ENCODE data around the gene TOR1AIP2. TPM values are rescaled to one million over a fixed set of nuclear protein-coding genes. Genes with fewer than 3 reads are reported as not detected.
A peak's percentile ranks its signal among the peaks of the same experiment; 100 is the strongest.

TOR1AIP2 gene
- total and polyA plus RNA-seq, 4 experiments from 2014 or later = 7.2 to 52.8 (median 32.0) TPM

DNA sequence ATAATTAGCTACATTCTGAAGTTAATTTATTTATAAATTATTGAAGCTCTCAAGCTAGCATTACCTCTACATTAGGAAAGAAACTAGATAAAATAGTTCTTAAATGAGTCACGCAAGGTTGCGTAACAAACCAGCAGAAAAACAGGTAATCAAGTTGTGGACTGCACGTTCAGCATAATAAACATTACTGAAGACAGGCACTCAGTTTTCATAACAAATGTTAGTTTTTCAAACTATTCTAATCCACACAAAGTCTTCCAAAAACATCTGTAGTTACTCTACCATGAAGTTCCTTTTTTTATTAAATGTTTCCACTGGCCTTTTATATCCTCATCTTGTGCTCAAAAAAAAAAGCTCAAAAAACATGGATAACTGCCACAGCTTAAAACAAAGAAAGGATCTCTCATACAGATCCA lies 1.3 kb downstream of the TOR1AIP2 start:
- CTCF ChIA-PET (ENCODE audit: partially characterized antibody) = interaction anchor here (1.0 to 3.2 kb wide), 3 partner anchors 10 to 302 kb away, joined by 3 to 21 read pairs (median 9); no protein-coding TSS in a partner anchor

DNA sequence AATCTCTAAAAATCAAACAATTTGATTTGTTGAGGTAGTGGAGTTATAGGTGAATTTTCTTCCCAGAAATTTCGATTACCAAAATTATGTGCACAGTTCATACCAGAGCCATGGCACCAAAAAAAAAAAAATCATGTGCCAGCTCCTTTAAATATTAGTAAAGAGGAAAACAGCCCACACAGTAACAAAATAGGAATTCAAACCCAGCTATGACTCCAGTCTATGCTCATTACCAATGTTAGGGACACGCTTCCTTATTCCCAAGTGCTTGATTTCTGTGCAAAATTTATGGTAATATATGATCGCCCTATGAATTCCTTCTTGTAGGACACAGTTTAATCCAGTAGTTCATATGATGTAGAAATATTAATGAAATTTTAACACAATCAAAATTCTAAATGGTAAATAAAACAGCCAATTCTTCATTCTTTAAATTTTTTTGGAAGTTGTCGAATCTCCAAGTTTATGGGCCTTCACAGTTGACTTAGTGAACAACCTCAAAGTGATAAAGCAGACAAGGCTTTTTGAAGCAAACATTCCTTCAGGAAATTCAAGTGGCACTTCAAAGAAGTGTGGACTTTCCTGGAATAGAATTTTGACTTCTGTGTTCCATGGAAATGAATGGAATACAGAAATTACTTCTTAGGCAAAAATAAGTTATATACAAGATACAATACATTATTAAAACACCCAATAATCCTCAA lies 1.9 kb downstream of the TOR1AIP2 start:
- Histone ChIP-seq H3K4me3 (ENCODE audit: low read length in 2 of 2) (no peak overlapping the region), H3K27me3 (ENCODE audit: insufficient read depth, low read length) (no peaks in the 10 kb centered on the region), H3K9me3 (ENCODE audit: control insufficient read depth in 1 of 2, low read length in 2 of 2) (no peaks in the 10 kb centered on the region), H3K4me1 (ENCODE audit: insufficient read depth, low read length) (peaks cover 47% of the 10 kb centered on the region), H3K27ac (ENCODE audit: low read depth, low read length) (no peak overlapping the region), H3K36me3 (ENCODE audit: insufficient read depth, low read length) (peaks cover 4% of the 10 kb centered on the region)
- no peak overlapping the region for H3K27ac Mint-ChIP-seq
- intact Hi-C loops (cut with micrococcal nuclease) = loop anchor here (5.0 kb wide), 1 partner anchor 43 kb away; no protein-coding TSS in a partner anchor
- H3K4me1 Mint-ChIP-seq = peaks cover 22 to 64% (median 42%) of the 10 kb centered on the region in 4 donors
- no peak for DNase-seq
- H3K9me3 Mint-ChIP-seq = no peaks in the 10 kb centered on the region
- ChIA-PET POLR2A (ENCODE audit: partially characterized antibody) (interaction anchor here (0.6 to 1.0 kb wide), 2 partner anchors 12 to 775 kb away, joined by 3 read pairs; no protein-coding TSS in a partner anchor), CTCF (ENCODE audit: partially characterized antibody) (interaction anchor here (1.0 to 3.2 kb wide), 3 partner anchors 9 to 303 kb away, joined by 3 to 21 read pairs (median 9); no protein-coding TSS in a partner anchor)
- H3K27me3 Mint-ChIP-seq = no peaks in the 10 kb centered on the region
- peaks cover 3 to 32% of the 10 kb centered on the region in 2 donors for H3K36me3 Mint-ChIP-seq
- peak overlapping the region in 2 of 8 donors; percentile 25 to 48 for H3K4me3 Mint-ChIP-seq

More for the DNA sequence above, 1.3 kb downstream of the TOR1AIP2 start:
- no peaks in the 10 kb centered on the region for H3K27me3 ChIP-seq (ENCODE audit: insufficient read depth, low read length)
- H3K4me1 Mint-ChIP-seq = peaks cover 22 to 66% (median 42%) of the 10 kb centered on the region in 4 donors
- peaks cover 3 to 32% of the 10 kb centered on the region in 2 donors for H3K36me3 Mint-ChIP-seq
- peaks cover 47% of the 10 kb centered on the region for H3K4me1 ChIP-seq (ENCODE audit: insufficient read depth, low read length)
- no peaks in the 10 kb centered on the region for H3K27me3 Mint-ChIP-seq
- DNase-seq = no peak
- peaks cover 4% of the 10 kb centered on the region for H3K36me3 ChIP-seq (ENCODE audit: insufficient read depth, low read length)
- H3K4me3 ChIP-seq (ENCODE audit: low read length in 2 of 2) = peak overlapping the region in 1 of 2 donors; percentile 5
- H3K9me3 Mint-ChIP-seq = no peaks in the 10 kb centered on the region
- intact Hi-C loops (cut with micrococcal nuclease) = loop anchor here (5.0 kb wide), 1 partner anchor 44 kb away; no protein-coding TSS in a partner anchor
- peak overlapping the region; percentile 57 to 96 (median 85) for H3K4me3 Mint-ChIP-seq
- peak overlapping the region in 6 of 7 donors; percentile 8 to 97 (median 62) for H3K27ac Mint-ChIP-seq
- H3K9me3 ChIP-seq (ENCODE audit: control insufficient read depth in 1 of 2, low read length in 2 of 2) = no peaks in the 10 kb centered on the region
- no peak overlapping the region for H3K27ac ChIP-seq (ENCODE audit: low read depth, low read length)
- POLR2A ChIA-PET (ENCODE audit: partially characterized antibody) = interaction anchor here (0.6 to 1.8 kb wide), 3 partner anchors 9 to 283 kb away, joined by 3 to 6 read pairs (median 3); no protein-coding TSS in a partner anchor

DNA sequence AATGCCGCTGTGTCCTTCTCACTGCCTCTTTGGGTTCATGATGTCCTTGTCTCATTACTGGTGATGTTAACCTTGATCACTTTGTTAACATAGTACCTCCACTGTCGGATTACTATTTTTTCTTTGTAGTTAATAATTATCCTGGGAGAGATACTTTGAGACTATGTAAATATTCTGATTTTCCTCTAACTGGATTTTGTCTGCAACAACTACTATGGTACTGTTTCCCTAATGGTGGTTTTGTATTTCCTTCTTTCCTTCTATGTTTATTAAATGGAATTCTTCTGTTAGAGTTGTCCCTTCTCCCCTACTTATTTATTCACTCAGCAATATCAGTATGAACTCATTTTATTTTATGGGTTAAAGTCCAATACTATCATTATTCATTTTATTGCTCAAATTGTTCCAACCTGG lies 4.2 kb downstream of the TOR1AIP2 start:
- Mint-ChIP-seq H3K36me3 (peaks cover 3 to 38% of the 10 kb centered on the region in 2 donors), H3K27me3 (no peaks in the 10 kb centered on the region), H3K9me3 (no peaks in the 10 kb centered on the region), H3K4me1 (peaks cover 21 to 56% (median 36%) of the 10 kb centered on the region in 4 donors), H3K4me3 (no peak overlapping the region), H3K27ac (no peak overlapping the region)
- CTCF ChIA-PET (ENCODE audit: partially characterized antibody) = interaction anchor here (2.7 kb wide), 1 partner anchor 59 kb away, joined by 9 read pairs; no protein-coding TSS in a partner anchor
- POLR2A ChIA-PET (ENCODE audit: partially characterized antibody) = no interaction called here
- no peak overlapping the region for H3K27ac ChIP-seq (ENCODE audit: low read depth, low read length)
- DNase-seq = no peak
- H3K4me1 ChIP-seq (ENCODE audit: insufficient read depth, low read length) = peaks cover 47% of the 10 kb centered on the region
- H3K9me3 ChIP-seq (ENCODE audit: control insufficient read depth in 1 of 2, low read length in 2 of 2) = no peaks in the 10 kb centered on the region
- H3K27me3 ChIP-seq (ENCODE audit: insufficient read depth, low read length) = no peaks in the 10 kb centered on the region
- H3K4me3 ChIP-seq (ENCODE audit: low read length in 2 of 2) = no peak overlapping the region
- peaks cover 4% of the 10 kb centered on the region for H3K36me3 ChIP-seq (ENCODE audit: insufficient read depth, low read length)
- intact Hi-C loops (cut with micrococcal nuclease) = no loop called here

DNA sequence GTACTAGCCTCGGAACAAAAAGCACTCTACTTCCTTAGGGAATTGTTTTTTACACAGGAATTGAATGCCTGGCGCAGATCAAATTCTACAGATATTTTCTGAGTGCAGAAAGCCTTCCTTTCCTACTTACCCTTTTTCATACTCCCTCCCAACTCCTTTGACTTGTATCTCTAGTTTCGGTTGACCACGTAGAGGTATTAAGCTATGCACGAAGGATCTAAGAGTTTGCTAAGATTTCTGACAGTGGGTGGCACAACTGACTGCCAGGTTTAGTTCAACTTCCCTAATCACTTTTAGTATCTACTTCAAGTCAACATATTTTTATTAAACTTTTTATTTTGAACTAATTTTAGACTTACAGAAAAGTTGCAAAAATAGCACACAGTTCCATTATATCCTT lies 5.0 kb downstream of the TOR1AIP2 start:
- POLR2A ChIA-PET (ENCODE audit: partially characterized antibody) = no interaction called here
- peaks cover 4% of the 10 kb centered on the region for H3K36me3 ChIP-seq (ENCODE audit: insufficient read depth, low read length)
- H3K27me3 Mint-ChIP-seq = no peaks in the 10 kb centered on the region
- H3K27ac ChIP-seq (ENCODE audit: low read depth, low read length) = no peak overlapping the region
- peaks cover 3 to 43% of the 10 kb centered on the region in 2 donors for H3K36me3 Mint-ChIP-seq
- peaks cover 44% of the 10 kb centered on the region for H3K4me1 ChIP-seq (ENCODE audit: insufficient read depth, low read length)
- H3K27ac Mint-ChIP-seq = peak overlapping the region in 2 of 7 donors; percentile 43 to 48
- peaks cover 23 to 53% (median 36%) of the 10 kb centered on the region in 4 donors for H3K4me1 Mint-ChIP-seq
- DNase-seq = no peak
- CTCF ChIA-PET (ENCODE audit: partially characterized antibody) = interaction anchor here (1.2 to 2.4 kb wide), 2 partner anchors 58 to 306 kb away, joined by 3 to 8 read pairs; no protein-coding TSS in a partner anchor
- H3K9me3 Mint-ChIP-seq = no peaks in the 10 kb centered on the region
- H3K4me3 ChIP-seq (ENCODE audit: low read length in 2 of 2) = no peak overlapping the region
- no peak overlapping the region for H3K4me3 Mint-ChIP-seq
- H3K27me3 ChIP-seq (ENCODE audit: insufficient read depth, low read length) = no peaks in the 10 kb centered on the region
- H3K9me3 ChIP-seq (ENCODE audit: control insufficient read depth in 1 of 2, low read length in 2 of 2) = no peaks in the 10 kb centered on the region
- intact Hi-C loops (cut with micrococcal nuclease) = no loop called here

DNA sequence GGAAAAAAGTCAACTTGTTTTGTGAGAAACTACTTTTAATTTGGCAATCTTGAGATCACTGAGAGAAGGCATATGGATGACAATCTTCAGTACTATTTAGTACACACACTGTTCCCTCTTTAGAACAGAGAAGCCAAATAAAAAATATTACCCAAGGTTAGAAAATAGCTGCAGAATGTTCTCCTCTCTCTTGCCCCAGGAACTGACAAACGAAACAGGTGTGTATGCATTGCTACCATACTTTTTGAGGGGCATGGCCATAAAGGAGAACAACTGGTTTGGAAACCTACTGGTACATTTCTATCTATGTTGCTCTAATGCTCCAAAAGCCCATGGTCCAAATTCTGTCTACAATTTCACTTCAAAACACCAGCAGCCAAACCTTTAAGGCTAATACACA lies 5.7 kb downstream of the TOR1AIP2 start:
- no peaks in the 10 kb centered on the region for H3K9me3 Mint-ChIP-seq

DNA sequence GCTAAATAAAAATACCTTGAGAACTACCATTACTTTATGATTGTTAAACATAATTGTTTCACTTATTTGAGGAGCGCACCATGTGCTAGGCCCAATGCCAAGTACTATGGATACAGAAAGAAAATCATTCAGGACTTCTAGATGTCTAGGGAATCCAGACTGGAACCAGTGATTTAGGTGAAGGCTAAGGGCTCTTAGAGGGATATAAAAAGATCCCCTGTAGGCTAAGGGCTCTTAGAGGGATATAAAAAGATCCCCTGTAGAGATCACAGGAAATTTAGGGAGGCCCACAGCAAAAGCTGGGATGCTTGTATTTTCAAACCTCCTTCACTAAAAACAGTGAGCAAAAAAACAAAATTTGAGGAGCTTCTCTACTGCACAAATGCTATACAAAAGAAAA lies 6.7 kb downstream of the TOR1AIP2 start:
- H3K4me1 Mint-ChIP-seq = peaks cover 17 to 43% (median 29%) of the 10 kb centered on the region in 4 donors
- no peaks in the 10 kb centered on the region for H3K9me3 Mint-ChIP-seq
- H3K27me3 Mint-ChIP-seq = no peaks in the 10 kb centered on the region
- CTCF ChIA-PET (ENCODE audit: partially characterized antibody) = interaction anchor here (2.4 to 3.1 kb wide), 2 partner anchors 83 to 308 kb away, joined by 8 read pairs; partner anchors contain the start of gene CEP350
- POLR2A ChIA-PET (ENCODE audit: partially characterized antibody) = interaction anchor here (0.6 to 1.5 kb wide), 2 partner anchors 11 to 84 kb away, joined by 3 to 4 read pairs; partner anchors contain the start of genes CEP350 and TOR1AIP1
- Histone ChIP-seq H3K4me3 (ENCODE audit: low read length in 2 of 2) (no peak overlapping the region), H3K4me1 (ENCODE audit: insufficient read depth, low read length) (peaks cover 33% of the 10 kb centered on the region), H3K36me3 (ENCODE audit: insufficient read depth, low read length) (peaks cover 9% of the 10 kb centered on the region), H3K27me3 (ENCODE audit: insufficient read depth, low read length) (no peaks in the 10 kb centered on the region), H3K9me3 (ENCODE audit: control insufficient read depth in 1 of 2, low read length in 2 of 2) (no peaks in the 10 kb centered on the region), H3K27ac (ENCODE audit: low read depth, low read length) (no peak overlapping the region)
- no peak for DNase-seq
- intact Hi-C loops (cut with micrococcal nuclease) = no loop called here
- H3K27ac Mint-ChIP-seq = peak overlapping the region in 1 of 7 donors; percentile 7
- no peak overlapping the region for H3K4me3 Mint-ChIP-seq
- H3K36me3 Mint-ChIP-seq = peaks cover 5 to 47% of the 10 kb centered on the region in 2 donors

More for the DNA sequence above, 5.7 kb downstream of the TOR1AIP2 start:
- Mint-ChIP-seq H3K27ac (peak overlapping the region in 4 of 7 donors; percentile 36 to 48 (median 46)), H3K4me1 (peaks cover 23 to 53% (median 36%) of the 10 kb centered on the region in 4 donors), H3K27me3 (no peaks in the 10 kb centered on the region), H3K36me3 (peaks cover 3 to 44% of the 10 kb centered on the region in 2 donors), H3K4me3 (no peak overlapping the region)
- Histone ChIP-seq H3K4me1 (ENCODE audit: insufficient read depth, low read length) (peaks cover 43% of the 10 kb centered on the region), H3K27ac (ENCODE audit: low read depth, low read length) (no peak overlapping the region), H3K27me3 (ENCODE audit: insufficient read depth, low read length) (no peaks in the 10 kb centered on the region), H3K9me3 (ENCODE audit: control insufficient read depth in 1 of 2, low read length in 2 of 2) (no peaks in the 10 kb centered on the region), H3K4me3 (ENCODE audit: low read length in 2 of 2) (no peak overlapping the region), H3K36me3 (ENCODE audit: insufficient read depth, low read length) (peaks cover 5% of the 10 kb centered on the region)
- ChIA-PET CTCF (ENCODE audit: partially characterized antibody) (interaction anchor here (1.2 to 2.4 kb wide), 2 partner anchors 57 to 307 kb away, joined by 3 to 8 read pairs; no protein-coding TSS in a partner anchor), POLR2A (ENCODE audit: partially characterized antibody) (no interaction called here)
- intact Hi-C loops (cut with micrococcal nuclease) = no loop called here
- DNase-seq = no peak

Data from CD4-positive, alpha-beta memory T cell (primary cell).